ENCODE measurements around the gene MS4A6E.
"Not testable (repeated sequence)": the region's sequence is repeated elsewhere in the genome, so short reads cannot be mapped to it uniquely, and the experiment has no call there.

MS4A6E gene

GRCh38 chr11:60338053-60338452 lies 11.0 kb downstream of the MS4A6E start:
- no peak for DNase-seq

GRCh38 chr11:60339356-60339755 lies 12.3 kb downstream of the MS4A6E start:
- no peak for DNase-seq

GRCh38 chr11:60343094-60343704 lies 16.1 kb downstream of the MS4A6E start:
- DNase-seq, result no peak

GRCh38 chr11:60344146-60344545 lies 17.1 kb downstream of the MS4A6E start:
- DNase-seq, result no peak

GRCh38 chr11:60345489-60345888 lies 18.4 kb downstream of the MS4A6E start:
- DNase-seq, result no peak

GRCh38 chr11:60347084-60347797 lies 20.2 kb downstream of the MS4A6E start:
- DNase-seq, result no peak

- no peak for DNase-seq
Observed at GRCh38 chr11:60348116-60348515, 21.1 kb downstream of the MS4A6E start.

GRCh38 chr11:60349990-60350389 lies 22.9 kb downstream of the MS4A6E start:
- DNase-seq, result no peak

GRCh38 chr11:60357771-60358170 lies 30.7 kb downstream of the MS4A6E start:
- DNase-seq, result no peak

GRCh38 chr11:60360621-60361020 lies 33.6 kb downstream of the MS4A6E start:
- no peak for DNase-seq

- no peak for DNase-seq
Observed at GRCh38 chr11:60362241-60362640, 35.2 kb downstream of the MS4A6E start.

- peak; percentile 29 for DNase-seq
Observed at GRCh38 chr11:60363542-60364470, 36.8 kb downstream of the MS4A6E start.

- not testable (repeated sequence) for DNase-seq
Observed at GRCh38 chr11:60366262-60366904, 39.3 kb downstream of the MS4A6E start.

- DNase-seq, result no peak
Observed at GRCh38 chr11:60367009-60367408, 40.0 kb downstream of the MS4A6E start.

- no peak for DNase-seq
Observed at GRCh38 chr11:60367896-60368295, 40.8 kb downstream of the MS4A6E start.

GRCh38 chr11:60370252-60370810 lies 43.3 kb downstream of the MS4A6E start:
- no peak for DNase-seq

GRCh38 chr11:60370811-60371298 lies 43.8 kb downstream of the MS4A6E start:
- DNase-seq, result no peak

- no peak for DNase-seq
Observed at GRCh38 chr11:60371386-60371785, 44.3 kb downstream of the MS4A6E start.

GRCh38 chr11:60371854-60372253 lies 44.8 kb downstream of the MS4A6E start:
- DNase-seq, result no peak

GRCh38 chr11:60372767-60373166 lies 45.7 kb downstream of the MS4A6E start:
- DNase-seq, result no peak

- no peak for DNase-seq
Observed at GRCh38 chr11:60375316-60375715, 48.3 kb downstream of the MS4A6E start.

- no peak for DNase-seq
Observed at GRCh38 chr11:60376601-60377000, 49.5 kb downstream of the MS4A6E start.

Data from 8988T (cell line).